ENCODE measurements around the gene MINDY3. TPM values are rescaled to one million over a fixed set of nuclear protein-coding genes. Genes with fewer than 3 reads are reported as not detected.

Gene MINDY3
- total RNA-seq (31.5 TPM), polyA plus RNA-seq (ENCODE audit: insufficient read depth, low read depth, low replicate concordance) (22.2 TPM)
- long read RNA-seq, donor 1, partial matches to known transcripts, result 0 of 1 reads
- long read RNA-seq, donor 1, other reads (novel, unspliced or antisense), result 0 of 1 reads
- long read RNA-seq, donor 2, partial matches to known transcripts, result 0 of 5 reads
- long read RNA-seq, donor 2, other reads (novel, unspliced or antisense), result 0 of 5 reads
- long read RNA-seq, donor 3, transcript MINDY3-201 (15 exons, 2,381 nt), result major isoform, 5 of 8 reads
- long read RNA-seq, donor 3, partial matches to known transcripts, result 0 of 8 reads
- long read RNA-seq, donor 3, other reads (novel, unspliced or antisense), result 0 of 8 reads
- long read RNA-seq, donor 4, result 0 reads
- long read RNA-seq, donor 5, partial matches to known transcripts, result 0 of 1 reads
- long read RNA-seq, donor 5, other reads (novel, unspliced or antisense), result 0 of 1 reads
- long read RNA-seq, donor 6, transcript MINDY3-201 (15 exons, 2,381 nt), result major isoform, 5 of 6 reads
- long read RNA-seq, donor 6, partial matches to known transcripts, result 0 of 6 reads
- long read RNA-seq, donor 6, other reads (novel, unspliced or antisense), result 0 of 6 reads
- long read RNA-seq, donor 7, transcript MINDY3-201 (15 exons, 2,381 nt), result major isoform, 8 of 21 reads
- long read RNA-seq, donor 7, partial matches to known transcripts, result 2 of 21 reads
- long read RNA-seq, donor 7, other reads (novel, unspliced or antisense), result 9 of 21 reads
- long read RNA-seq, donor 8, partial matches to known transcripts, result 0 of 4 reads
- long read RNA-seq, donor 8, other reads (novel, unspliced or antisense), result 0 of 4 reads
- long read RNA-seq, donor 9, partial matches to known transcripts, result 0 of 2 reads
- long read RNA-seq, donor 9, other reads (novel, unspliced or antisense), result 0 of 2 reads
- long read RNA-seq, donor 10, partial matches to known transcripts, result 0 of 2 reads
- long read RNA-seq, donor 10, other reads (novel, unspliced or antisense), result 0 of 2 reads

GRCh38 chr10:15859906-15860691, at the start of gene MINDY3:
MINDY3 (minus strand) TSS chr10:15860507; CDS start chr10:15860299, 208 bp downstream.
- Histone ChIP-seq H3K36me3 (ENCODE audit: control insufficient read depth in 2 of 3, insufficient read depth in 3 of 3, low read length in 3 of 3) (no peaks in the 10 kb centered on the region), H3K27ac (ENCODE audit: low read depth in 2 of 2, low read length in 2 of 2) (peak within 1 kb of the TSS; percentile 52 to 61), H3K4me3 (ENCODE audit: low read length in 3 of 3) (peak within 1 kb of the TSS; percentile 74 to 95 (median 90)), H3K27me3 (ENCODE audit: control insufficient read depth, insufficient read depth, low read length) (no peaks in the 10 kb centered on the region), H3K9ac (ENCODE audit: low read length in 3 of 3) (peak within 1 kb of the TSS; percentile 80 to 88 (median 88)), H3K9me3 (ENCODE audit: control insufficient read depth in 2 of 3, insufficient read depth in 1 of 3, low read length in 3 of 3) (no peaks in the 10 kb centered on the region), H3K4me1 (ENCODE audit: control insufficient read depth in 2 of 3, insufficient read depth in 2 of 3, low read depth in 1 of 3, low read length in 3 of 3) (peaks cover 0 to 4% (median 2%) of the 10 kb centered on the region in 3 donors)
- intact Hi-C loops (cut with DNase I), result no loop called here
- no peak for FAIRE-seq
- peak; percentile 88 to 95 (median 92) for DNase-seq
- TF ChIP-seq, protein P1, sequence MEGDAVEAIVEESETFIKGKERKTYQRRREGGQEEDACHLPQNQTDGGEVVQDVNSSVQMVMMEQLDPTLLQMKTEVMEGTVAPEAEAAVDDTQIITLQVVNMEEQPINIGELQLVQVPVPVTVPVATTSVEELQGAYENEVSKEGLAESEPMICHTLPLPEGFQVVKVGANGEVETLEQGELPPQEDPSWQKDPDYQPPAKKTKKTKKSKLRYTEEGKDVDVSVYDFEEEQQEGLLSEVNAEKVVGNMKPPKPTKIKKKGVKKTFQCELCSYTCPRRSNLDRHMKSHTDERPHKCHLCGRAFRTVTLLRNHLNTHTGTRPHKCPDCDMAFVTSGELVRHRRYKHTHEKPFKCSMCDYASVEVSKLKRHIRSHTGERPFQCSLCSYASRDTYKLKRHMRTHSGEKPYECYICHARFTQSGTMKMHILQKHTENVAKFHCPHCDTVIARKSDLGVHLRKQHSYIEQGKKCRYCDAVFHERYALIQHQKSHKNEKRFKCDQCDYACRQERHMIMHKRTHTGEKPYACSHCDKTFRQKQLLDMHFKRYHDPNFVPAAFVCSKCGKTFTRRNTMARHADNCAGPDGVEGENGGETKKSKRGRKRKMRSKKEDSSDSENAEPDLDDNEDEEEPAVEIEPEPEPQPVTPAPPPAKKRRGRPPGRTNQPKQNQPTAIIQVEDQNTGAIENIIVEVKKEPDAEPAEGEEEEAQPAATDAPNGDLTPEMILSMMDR (IDR thresholded peaks at IDR 0.05; ENCODE audit: borderline replicate concordance, extremely low read depth, insufficient read depth), result no peak

- no peak overlapping the region for H3K4me3 ChIP-seq (ENCODE audit: low read length in 3 of 3)
- TF ChIP-seq, protein P1 (IDR thresholded peaks at IDR 0.05; ENCODE audit: borderline replicate concordance, extremely low read depth, insufficient read depth), result no peak
- no peaks in the 10 kb centered on the region for H3K9me3 ChIP-seq (ENCODE audit: control insufficient read depth in 2 of 3, insufficient read depth in 1 of 3, low read length in 3 of 3)
- intact Hi-C loops (cut with DNase I), result loop anchor here (5.0 kb wide), 1 partner anchor 875 kb away; no protein-coding TSS in a partner anchor
- H3K9ac ChIP-seq (ENCODE audit: low read length in 3 of 3), result no peak overlapping the region
- DNase-seq, result no peak
- H3K4me1 ChIP-seq (ENCODE audit: control insufficient read depth in 2 of 3, insufficient read depth in 2 of 3, low read depth in 1 of 3, low read length in 3 of 3), result no peaks in the 10 kb centered on the region
- H3K27me3 ChIP-seq (ENCODE audit: control insufficient read depth, insufficient read depth, low read length), result no peaks in the 10 kb centered on the region
- H3K36me3 ChIP-seq (ENCODE audit: control insufficient read depth in 2 of 3, insufficient read depth in 3 of 3, low read length in 3 of 3), result no peaks in the 10 kb centered on the region
- FAIRE-seq, result no peak
- no peak overlapping the region for H3K27ac ChIP-seq (ENCODE audit: low read depth in 2 of 2, low read length in 2 of 2)
Measured at GRCh38 chr10:15901889-15902288, 41.6 kb upstream of the MINDY3 start.

GRCh38 chr10:15898046-15898445, 37.7 kb upstream of the MINDY3 start:
- Histone ChIP-seq H3K9ac (ENCODE audit: low read length in 3 of 3) (no peak overlapping the region), H3K27ac (ENCODE audit: low read depth in 2 of 2, low read length in 2 of 2) (no peak overlapping the region), H3K4me1 (ENCODE audit: control insufficient read depth in 2 of 3, insufficient read depth in 2 of 3, low read depth in 1 of 3, low read length in 3 of 3) (no peaks in the 10 kb centered on the region), H3K4me3 (ENCODE audit: low read length in 3 of 3) (no peak overlapping the region), H3K9me3 (ENCODE audit: control insufficient read depth in 2 of 3, insufficient read depth in 1 of 3, low read length in 3 of 3) (no peaks in the 10 kb centered on the region), H3K36me3 (ENCODE audit: control insufficient read depth in 2 of 3, insufficient read depth in 3 of 3, low read length in 3 of 3) (no peaks in the 10 kb centered on the region), H3K27me3 (ENCODE audit: control insufficient read depth, insufficient read depth, low read length) (no peaks in the 10 kb centered on the region)
- FAIRE-seq (no peak), DNase-seq (no peak)
- intact Hi-C loops (cut with DNase I), result no loop called here
- TF ChIP-seq, protein P1 (IDR thresholded peaks at IDR 0.05; ENCODE audit: borderline replicate concordance, extremely low read depth, insufficient read depth), result no peak
